GM19455 (cell line): ENCODE results near the gene LRP5.
"Not testable (repeated sequence)": the region's sequence is repeated elsewhere in the genome, so short reads cannot be mapped to it uniquely, and the experiment has no call there.

Experiments
- ATAC-seq: cut with Tn5 transposase; IDR thresholded peaks from one replicate; pipeline ENCODE4 v1.9.1; 2021; ENCODE audit not compliant: unreplicated experiment

Gene LRP5

DNA sequence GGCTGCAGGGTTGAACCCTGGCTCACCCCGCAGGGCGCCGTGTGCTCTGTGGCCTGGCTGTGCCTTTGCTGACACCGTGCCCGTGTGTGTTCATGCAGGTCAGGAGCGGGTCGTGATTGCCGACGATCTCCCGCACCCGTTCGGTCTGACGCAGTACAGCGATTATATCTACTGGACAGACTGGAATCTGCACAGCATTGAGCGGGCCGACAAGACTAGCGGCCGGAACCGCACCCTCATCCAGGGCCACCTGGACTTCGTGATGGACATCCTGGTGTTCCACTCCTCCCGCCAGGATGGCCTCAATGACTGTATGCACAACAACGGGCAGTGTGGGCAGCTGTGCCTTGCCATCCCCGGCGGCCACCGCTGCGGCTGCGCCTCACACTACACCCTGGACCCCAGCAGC is 101.2 kb downstream of the LRP5 start:
- ATAC-seq, result no peak

DNA sequence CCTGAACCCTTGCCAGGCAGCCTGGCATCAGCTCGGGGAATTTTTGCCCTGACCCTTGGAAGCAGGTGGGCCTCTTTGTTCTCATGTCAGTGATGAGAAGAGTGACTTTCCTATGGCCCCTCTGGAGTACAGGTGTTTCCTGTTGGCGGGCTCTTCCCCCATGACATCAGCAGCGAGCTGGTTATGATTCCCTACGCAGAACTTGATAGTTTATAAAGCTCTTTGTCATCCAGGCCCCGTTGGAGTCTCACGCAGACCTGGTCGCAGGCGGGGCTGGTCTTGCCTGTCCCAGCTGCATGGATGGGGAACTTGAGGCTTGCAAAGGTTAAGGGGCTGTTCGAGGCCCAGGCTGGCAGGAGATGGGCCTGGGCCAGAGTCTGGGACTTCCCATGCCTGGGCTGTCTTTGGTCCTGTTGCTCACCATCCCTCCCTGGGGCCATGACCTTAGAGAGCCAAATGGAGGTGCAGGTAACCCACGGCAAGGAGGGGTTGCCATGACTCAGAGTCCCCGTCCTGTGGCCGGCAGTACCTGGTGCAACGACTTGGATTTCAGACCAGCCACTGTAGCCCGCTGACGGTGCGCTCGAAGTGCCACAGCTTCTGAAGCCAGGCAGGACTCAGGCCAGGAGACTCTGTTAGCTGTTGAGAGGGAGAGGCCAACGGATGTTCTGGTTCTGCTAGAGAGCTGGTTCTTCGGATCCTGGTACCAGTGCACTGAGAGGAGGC is 102.3 kb downstream of the LRP5 start:
- ATAC-seq, result no peak

- no peak for ATAC-seq
These were observed 103.7 kb downstream of the LRP5 start for GRCh38 chr11:68416070-68416578.

DNA sequence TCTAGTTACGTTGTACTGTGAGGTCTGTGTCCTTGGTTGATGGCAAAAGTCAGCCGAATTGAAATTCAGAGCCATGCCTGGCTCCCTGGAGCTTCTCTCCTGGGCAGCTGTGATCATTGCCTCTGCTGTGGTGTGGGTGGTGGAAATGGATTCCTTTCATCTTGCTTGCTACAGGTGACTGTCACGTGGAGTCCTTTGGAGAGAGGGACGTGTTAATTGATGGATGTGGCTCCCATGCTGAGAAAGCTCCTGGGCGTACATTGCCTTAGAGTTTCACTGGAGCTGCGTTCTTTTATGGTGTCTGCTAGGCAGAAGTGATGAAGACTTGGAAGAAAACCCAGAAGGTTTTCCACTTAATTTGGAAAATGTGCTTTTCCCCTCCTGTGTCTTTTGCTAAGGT is 106.3 kb downstream of the LRP5 start:
- ATAC-seq, result no peak

GRCh38 chr11:68420171-68420570 is 107.8 kb downstream of the LRP5 start:
- no peak for ATAC-seq

GRCh38 chr11:68423481-68423880 is 111.1 kb downstream of the LRP5 start:
- ATAC-seq, result no peak

DNA sequence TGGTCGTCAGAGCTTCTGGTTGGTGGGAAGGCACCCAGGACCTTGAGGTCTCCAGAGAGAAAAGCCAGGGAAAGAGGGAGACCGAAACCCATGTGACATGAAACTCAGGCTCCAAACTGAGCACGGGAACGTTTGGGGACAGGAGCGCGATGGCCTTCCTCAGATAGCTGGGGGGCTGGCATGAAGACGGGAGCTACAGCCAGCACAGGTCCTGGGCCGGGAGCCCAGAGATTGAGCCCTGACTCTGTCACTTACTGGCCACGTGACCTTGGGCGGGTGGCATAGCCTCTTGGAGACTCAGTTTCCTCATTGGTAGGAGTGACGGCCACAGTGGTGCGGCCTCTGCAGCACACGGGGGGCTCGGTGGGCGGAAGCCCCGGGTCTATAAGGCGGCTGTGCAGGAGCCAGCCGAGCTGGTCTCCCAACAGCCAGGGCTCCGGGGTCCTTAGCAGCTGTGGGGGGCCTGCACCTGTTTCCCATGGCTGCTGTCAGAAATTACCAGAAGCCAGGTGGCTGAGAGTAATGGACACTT is 111.8 kb downstream of the LRP5 start:
- no peak for ATAC-seq

- no peak for ATAC-seq
These were observed 112.8 kb downstream of the LRP5 start for GRCh38 chr11:68424981-68425865.

DNA sequence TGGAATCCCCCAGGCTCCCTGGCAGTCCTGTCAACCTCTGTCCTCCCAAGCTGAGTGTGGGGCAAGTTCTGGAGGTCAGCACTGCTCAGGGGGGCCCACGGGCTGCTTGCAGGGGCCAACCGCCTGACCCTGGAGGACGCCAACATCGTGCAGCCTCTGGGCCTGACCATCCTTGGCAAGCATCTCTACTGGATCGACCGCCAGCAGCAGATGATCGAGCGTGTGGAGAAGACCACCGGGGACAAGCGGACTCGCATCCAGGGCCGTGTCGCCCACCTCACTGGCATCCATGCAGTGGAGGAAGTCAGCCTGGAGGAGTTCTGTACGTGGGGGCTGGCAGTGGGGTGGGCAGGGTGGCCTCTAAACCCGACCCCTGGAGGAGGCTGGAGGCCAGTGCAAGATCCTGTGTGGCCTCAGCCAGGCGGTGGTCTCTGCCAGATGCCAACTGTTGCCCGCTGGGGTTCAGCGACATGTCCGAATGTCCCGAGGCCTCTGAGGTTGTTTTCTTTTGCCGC is 113.5 kb downstream of the LRP5 start:
- ATAC-seq, result no peak

DNA sequence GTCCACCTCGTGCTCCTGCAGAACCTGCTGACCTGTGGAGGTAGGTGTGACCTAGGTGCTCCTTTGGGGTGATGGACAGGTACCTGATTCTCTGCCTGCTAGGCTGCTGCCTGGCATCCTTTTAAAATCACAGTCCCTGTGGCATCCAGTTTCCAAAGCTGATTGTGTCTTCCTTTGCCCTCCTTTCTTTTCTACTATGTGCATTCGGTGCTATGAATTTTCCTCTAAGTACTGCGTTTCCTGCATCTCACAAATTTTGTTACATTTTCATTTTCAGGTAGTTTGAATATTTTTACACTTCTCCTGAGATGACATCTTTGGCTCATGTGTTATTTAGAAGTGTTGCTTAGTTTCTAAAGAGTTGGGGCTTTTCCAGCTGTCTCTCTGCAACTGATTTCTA is 117.3 kb downstream of the LRP5 start:
- ATAC-seq, result no peak

- ATAC-seq, result no peak
These were observed 118.0 kb downstream of the LRP5 start for GRCh38 chr11:68430384-68430783.

GRCh38 chr11:68430801-68431200 is 118.4 kb downstream of the LRP5 start:
- ATAC-seq, result no peak

DNA sequence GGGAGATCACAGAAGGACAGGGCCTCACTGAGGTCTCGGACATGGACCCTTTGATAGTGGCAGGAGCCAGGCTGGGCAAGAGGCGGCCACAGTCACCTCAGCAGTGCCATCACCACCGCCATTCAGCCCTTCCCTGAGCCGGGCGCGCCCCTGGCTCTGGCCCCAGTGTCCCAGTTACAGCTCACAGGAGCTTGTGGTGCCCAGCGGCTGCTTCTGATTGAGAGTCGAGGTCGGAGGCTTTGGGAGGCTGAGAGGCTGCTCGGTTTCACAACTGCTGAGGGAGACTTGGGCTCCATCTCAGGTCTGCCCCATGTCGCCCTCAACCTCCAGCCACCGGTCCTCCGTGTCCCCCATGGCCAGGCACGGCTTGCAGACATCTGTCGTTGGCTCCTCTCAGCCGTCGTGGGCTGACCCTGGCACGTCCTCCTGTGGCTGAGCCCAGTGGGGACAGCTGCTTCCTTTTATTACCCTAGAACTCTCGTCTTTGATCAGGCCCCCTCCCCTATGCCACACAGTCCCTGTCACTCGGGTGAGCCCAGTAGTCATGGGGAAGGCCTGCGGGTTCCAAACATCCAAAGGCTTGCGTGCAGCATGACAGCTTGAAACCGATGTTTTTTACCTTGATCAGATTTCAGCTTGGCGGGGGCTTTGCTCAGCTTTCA is 119.7 kb downstream of the LRP5 start:
- no peak for ATAC-seq

DNA sequence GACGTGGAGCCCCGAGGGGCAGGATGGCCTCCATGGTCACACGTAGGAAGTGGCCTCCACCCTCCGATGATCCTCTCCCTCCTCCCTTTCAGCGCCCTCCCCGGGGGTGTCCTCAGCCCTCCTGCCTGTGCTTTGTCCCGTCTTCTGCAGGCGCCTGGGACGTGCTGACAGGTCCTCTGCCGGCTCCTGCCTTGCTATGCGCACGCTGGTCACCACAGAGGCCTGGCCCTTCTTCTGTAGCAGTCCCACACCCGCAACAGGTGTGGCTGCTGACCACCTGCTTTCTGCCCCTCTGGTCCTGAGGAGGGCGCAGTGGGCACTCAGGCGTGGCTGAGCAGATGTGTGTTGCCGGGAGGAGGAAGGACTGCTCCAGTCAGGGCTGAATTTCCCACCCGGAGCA is 120.5 kb downstream of the LRP5 start:
- no peak for ATAC-seq

DNA sequence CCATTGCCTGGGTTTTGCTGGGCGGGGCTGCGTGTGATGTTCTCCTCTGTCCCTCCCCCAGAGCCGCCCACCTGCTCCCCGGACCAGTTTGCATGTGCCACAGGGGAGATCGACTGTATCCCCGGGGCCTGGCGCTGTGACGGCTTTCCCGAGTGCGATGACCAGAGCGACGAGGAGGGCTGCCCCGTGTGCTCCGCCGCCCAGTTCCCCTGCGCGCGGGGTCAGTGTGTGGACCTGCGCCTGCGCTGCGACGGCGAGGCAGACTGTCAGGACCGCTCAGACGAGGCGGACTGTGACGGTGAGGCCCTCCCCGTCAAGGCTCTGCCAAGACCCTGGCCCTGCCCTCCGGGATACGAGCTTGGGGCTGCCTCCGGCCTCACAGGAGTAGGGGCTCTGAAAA is 121.2 kb downstream of the LRP5 start:
- no peak for ATAC-seq

DNA sequence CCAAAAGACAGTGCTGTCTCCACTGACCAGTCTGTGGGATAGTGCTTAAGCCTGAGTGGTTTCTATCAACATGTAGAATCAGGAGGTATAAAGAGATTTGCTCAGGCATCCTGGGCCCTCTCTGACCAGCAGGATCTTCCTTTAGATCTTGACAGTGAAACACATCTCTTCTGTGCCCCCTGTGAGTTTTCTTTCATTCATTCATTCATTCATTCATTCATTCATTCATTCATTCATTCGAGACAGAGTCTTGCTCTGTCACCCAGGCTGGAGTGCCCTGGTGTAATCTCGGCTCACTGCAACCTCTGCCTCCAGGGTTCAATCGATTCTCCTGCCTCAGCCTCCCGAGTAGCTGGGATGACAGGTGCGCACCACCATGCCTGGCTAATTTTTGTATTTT is 121.8 kb downstream of the LRP5 start:
- not testable (repeated sequence) for ATAC-seq

DNA sequence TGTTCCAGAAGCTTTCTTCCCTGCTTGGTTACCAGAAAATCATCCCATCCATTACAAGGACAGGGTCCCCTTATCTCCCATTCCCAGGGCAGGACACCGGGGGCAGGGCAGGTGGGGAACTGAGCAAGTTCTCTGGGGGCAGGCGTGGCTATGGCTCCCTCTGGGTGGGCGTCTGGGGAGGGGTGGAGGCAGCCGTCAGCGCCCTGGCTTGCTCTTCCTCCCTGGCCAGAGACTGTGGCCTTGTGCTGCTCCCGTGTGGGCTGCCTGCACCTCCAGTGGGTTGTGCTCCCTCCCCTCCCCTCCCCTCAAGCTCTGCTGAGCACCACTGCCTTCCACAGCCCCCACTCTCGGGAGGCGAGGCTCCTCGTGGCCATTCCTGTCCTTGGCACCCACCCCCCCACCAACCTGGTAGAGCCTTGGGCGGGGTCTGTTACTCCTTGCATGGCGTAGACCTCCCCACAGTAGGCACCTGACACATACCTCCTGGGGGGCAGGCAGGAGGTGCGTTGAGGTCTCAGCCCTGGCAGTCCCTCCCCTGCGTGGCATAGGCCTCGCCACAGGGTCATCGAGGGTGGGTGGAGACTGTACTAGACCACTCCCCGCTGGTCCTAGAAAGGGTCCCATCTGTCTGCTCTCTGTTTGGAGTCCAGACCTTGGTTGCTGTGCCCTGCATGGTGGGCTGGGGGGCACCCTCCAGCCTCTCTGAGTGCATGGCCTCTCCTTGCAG is 123.9 kb downstream of the LRP5 start:
- ATAC-seq, result no peak

DNA sequence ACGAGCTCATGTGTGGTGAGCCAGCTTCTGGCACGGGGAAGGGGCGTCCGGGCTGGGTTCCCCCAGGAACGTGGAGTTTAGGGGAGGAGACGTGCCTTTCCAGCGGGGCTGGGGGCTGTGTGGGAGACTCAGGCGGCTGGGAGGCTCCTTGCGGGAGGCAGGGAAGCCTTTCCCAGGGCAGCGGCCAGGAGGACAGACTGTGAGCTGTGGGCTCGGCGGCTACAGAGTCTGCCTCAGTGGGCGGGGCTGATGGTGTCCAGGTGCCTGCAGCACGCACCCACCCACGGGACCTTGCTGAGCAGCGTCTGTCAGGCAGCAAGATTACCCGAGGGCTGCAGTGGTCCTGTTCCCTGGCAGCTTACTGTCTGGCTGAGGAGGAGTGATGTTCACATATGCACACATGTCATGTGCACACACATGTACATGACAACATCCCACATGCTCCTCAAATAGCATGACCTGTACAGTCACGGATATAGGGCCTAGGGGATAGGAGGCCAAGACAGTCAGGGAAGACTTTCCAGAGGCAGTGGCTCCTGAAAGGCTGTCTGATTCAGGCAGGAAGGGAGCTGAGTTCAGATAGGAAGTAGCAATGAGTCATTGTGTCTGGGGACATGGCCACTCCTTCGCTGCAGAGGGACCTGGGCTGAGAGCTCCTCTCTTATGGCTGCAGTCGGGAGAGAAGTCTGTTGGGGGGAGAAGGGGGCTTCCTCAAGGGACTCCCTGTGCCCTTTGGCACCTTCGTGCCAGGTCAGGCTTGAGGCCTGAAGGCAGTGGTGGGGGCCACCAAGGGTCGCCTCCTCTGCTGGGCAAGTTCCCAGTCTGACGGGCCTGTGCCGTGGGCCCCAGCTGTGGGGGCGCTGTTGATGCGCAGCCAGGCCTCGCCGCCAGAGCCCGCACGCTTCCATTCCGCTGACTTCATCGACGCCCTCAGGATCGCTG is 124.9 kb downstream of the LRP5 start:
- no peak for ATAC-seq

DNA sequence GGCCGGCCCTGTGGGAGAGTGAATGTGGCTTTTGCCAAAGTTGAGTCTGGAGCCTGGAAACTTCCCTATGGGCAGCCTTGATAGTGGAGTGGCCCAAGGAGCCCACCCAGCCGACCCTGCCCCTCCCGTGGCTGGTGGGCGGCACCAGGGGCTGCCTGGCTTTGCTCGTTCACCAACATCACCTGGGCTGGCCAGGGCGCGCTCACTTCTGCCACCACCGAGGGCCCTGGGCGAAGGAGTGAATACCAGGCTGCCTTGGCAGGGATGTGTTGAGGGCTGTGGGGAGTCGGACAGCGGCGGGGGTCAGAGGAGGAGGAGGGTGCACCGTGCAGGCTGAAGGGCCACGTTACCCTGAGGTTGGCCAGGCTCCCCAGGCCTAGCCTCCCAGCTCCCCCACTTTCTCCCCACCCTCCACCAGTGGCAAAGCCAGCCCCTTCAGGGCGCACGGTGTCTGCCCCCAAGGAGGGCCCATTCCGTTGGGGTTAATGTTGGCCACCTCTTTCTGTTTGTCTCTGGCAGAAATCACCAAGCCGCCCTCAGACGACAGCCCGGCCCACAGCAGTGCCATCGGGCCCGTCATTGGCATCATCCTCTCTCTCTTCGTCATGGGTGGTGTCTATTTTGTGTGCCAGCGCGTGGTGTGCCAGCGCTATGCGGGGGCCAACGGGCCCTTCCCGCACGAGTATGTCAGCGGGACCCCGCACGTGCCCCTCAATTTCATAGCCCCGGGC is 125.7 kb downstream of the LRP5 start:
- ATAC-seq, result no peak
